HEK293 (cell line): Measurements from ENCODE around the gene AGR2.

Experiments used
- CTCF ChIA-PET: fragments of 350-600 bp; formaldehyde crosslinking; extraction: SDS; loops from one replicate; lab custom pipeline; 2021; ENCODE audit warnings: antibody characterized with exemption; lab: Yijun Ruan, JAX
- POLR2A ChIA-PET: fragments of 300-600 bp; formaldehyde crosslinking; extraction: SDS; loops from one replicate; lab custom pipeline; 2020; ENCODE audit warnings: antibody characterized with exemption, inconsistent platforms; lab: Yijun Ruan, JAX
- H3K27ac ChIP-seq: fragments of 200-500 bp; sonication (Bioruptor generic); 2 replicates; pipeline ENCODE4 v1.5.1; 2014; ENCODE audit warnings: low read depth, low read length, control low read depth, inconsistent platforms; ENCODE audit errors: extremely low read depth
- H3K36me3 ChIP-seq, 2 experiments: fragments of 200-500 bp in 1 of 2; sonication (Bioruptor generic) in 1 of 2; 1 replicate in 1 of 2; 2 replicates in 1 of 2; pipeline ENCODE4 v1.5.1; 2014 to 2017; ENCODE audit warnings: inconsistent platforms in 2 of 2, low read length in 2 of 2; ENCODE audit not compliant: control insufficient read depth in 2 of 2, insufficient read depth in 1 of 2
- H3K4me1 ChIP-seq: fragments of 200-500 bp; sonication (Bioruptor generic); 2 replicates; pipeline ENCODE4 v1.5.1; 2014; ENCODE audit warnings: mild to moderate bottlenecking, low read length, inconsistent platforms; ENCODE audit not compliant: control insufficient read depth, insufficient read depth
- H3K4me3 ChIP-seq: 2 replicates; pipeline ENCODE4 v1.5.1; 2011; ENCODE audit warnings: low read depth, mild to moderate bottlenecking, control low read depth, low read length, moderate library complexity
- H3K9me3 ChIP-seq: fragments of 200-500 bp; sonication (Bioruptor generic); 2 replicates; pipeline ENCODE4 v1.5.1; 2014; ENCODE audit warnings: low read depth, low read length, inconsistent platforms; ENCODE audit not compliant: control insufficient read depth, insufficient read depth
- SALL2 ChIP-seq: fragments of 450-650 bp; formaldehyde crosslinking; IDR thresholded peaks from 2 replicates; pipeline ENCODE4 v1.5.0; 2017; ENCODE audit warnings: missing biosample characterization, mild to moderate bottlenecking, missing genetic modification characterization, borderline replicate concordance
- TRIM28 ChIP-seq: IDR thresholded peaks from 2 replicates; pipeline ENCODE4 v1.6.1; 2011; ENCODE audit warnings: low read length, control low read depth, borderline replicate concordance
- ZBTB10 ChIP-seq: fragments of 450-650 bp; formaldehyde crosslinking; IDR thresholded peaks from 2 replicates; pipeline ENCODE4 v1.5.1; 2016; ENCODE audit warnings: missing biosample characterization, missing genetic modification characterization
- ZBTB20 ChIP-seq: fragments of 450-650 bp; formaldehyde crosslinking; IDR thresholded peaks from 2 replicates; pipeline ENCODE4 v1.5.1; 2016; ENCODE audit warnings: missing biosample characterization, missing genetic modification characterization
- ZBTB26 ChIP-seq: fragments of 450-650 bp; formaldehyde crosslinking; optimal IDR thresholded peaks from 2 replicates; pipeline ENCODE3; 2016; ENCODE audit warnings: missing biosample characterization, mild to moderate bottlenecking, missing genetic modification characterization
- ZFP37 ChIP-seq: fragments of 450-650 bp; formaldehyde crosslinking; IDR thresholded peaks from 2 replicates; pipeline ENCODE4 v1.5.1; 2016; ENCODE audit warnings: missing biosample characterization, missing genetic modification characterization
- ZFP69B ChIP-seq: fragments of 450-650 bp; formaldehyde crosslinking; IDR thresholded peaks from 2 replicates; pipeline ENCODE4 v1.5.1; 2016; ENCODE audit warnings: missing biosample characterization, missing genetic modification characterization
- ZNF10 ChIP-seq: fragments of 450-650 bp; formaldehyde crosslinking; IDR thresholded peaks from 2 replicates; pipeline ENCODE4 v1.5.1; 2017; ENCODE audit warnings: missing biosample characterization, missing genetic modification characterization
- ZNF121 ChIP-seq: fragments of 450-650 bp; formaldehyde crosslinking; IDR thresholded peaks from 2 replicates; pipeline ENCODE4 v1.5.1; 2016; ENCODE audit warnings: missing biosample characterization, missing genetic modification characterization
- ZNF146 ChIP-seq: fragments of 450-650 bp; formaldehyde crosslinking; IDR thresholded peaks from 2 replicates; pipeline ENCODE4 v1.5.1; 2016; ENCODE audit warnings: missing biosample characterization, missing genetic modification characterization
- ZNF18 ChIP-seq: fragments of 450-650 bp; formaldehyde crosslinking; IDR thresholded peaks from 2 replicates; pipeline ENCODE4 v1.5.1; 2016; ENCODE audit warnings: missing biosample characterization, missing genetic modification characterization
- ZNF211 ChIP-seq: fragments of 450-650 bp; formaldehyde crosslinking; IDR thresholded peaks from 2 replicates; pipeline ENCODE4 v1.5.1; 2016; ENCODE audit warnings: low read depth, missing biosample characterization, missing genetic modification characterization
- ZNF23 ChIP-seq: fragments of 450-650 bp; formaldehyde crosslinking; IDR thresholded peaks from 2 replicates; pipeline ENCODE4 v1.5.1; 2016; ENCODE audit warnings: missing biosample characterization, missing genetic modification characterization, borderline replicate concordance
- ZNF302 ChIP-seq: fragments of 450-650 bp; formaldehyde crosslinking; IDR thresholded peaks from 2 replicates; pipeline ENCODE4 v1.5.1; 2016; ENCODE audit warnings: missing biosample characterization, missing genetic modification characterization, low read depth
- ZNF335 ChIP-seq: fragments of 450-650 bp; formaldehyde crosslinking; conservative IDR thresholded peaks from 2 replicates; pipeline ENCODE4 v1.5.1; 2016; ENCODE audit warnings: missing biosample characterization, missing genetic modification characterization
- ZNF391 ChIP-seq: fragments of 450-650 bp; formaldehyde crosslinking; IDR thresholded peaks from 2 replicates; pipeline ENCODE4 v1.5.1; 2016; ENCODE audit warnings: low read depth, missing biosample characterization, missing genetic modification characterization, borderline replicate concordance
- ZNF514 ChIP-seq: fragments of 450-650 bp; formaldehyde crosslinking; IDR thresholded peaks from 2 replicates; pipeline ENCODE4 v1.5.1; 2016; ENCODE audit warnings: missing biosample characterization, missing genetic modification characterization
- ZNF600 ChIP-seq: fragments of 450-650 bp; formaldehyde crosslinking; IDR thresholded peaks from 2 replicates; pipeline ENCODE4 v1.5.1; 2016; ENCODE audit warnings: missing biosample characterization, missing genetic modification characterization
- ZNF621 ChIP-seq: fragments of 450-650 bp; formaldehyde crosslinking; IDR thresholded peaks from 2 replicates; pipeline ENCODE4 v1.5.1; 2017; ENCODE audit warnings: missing biosample characterization, missing genetic modification characterization
- ZNF626 ChIP-seq: fragments of 450-650 bp; sonication (Bioruptor Pico); formaldehyde crosslinking; IDR thresholded peaks from 2 replicates; pipeline ENCODE4 v1.5.1; 2018; ENCODE audit warnings: missing biosample characterization, missing genetic modification characterization, inconsistent platforms
- ZNF76 ChIP-seq: fragments of 450-650 bp; formaldehyde crosslinking; IDR thresholded peaks from 2 replicates; pipeline ENCODE4; 2016; ENCODE audit warnings: low read depth, missing biosample characterization, missing genetic modification characterization, borderline replicate concordance
- ZNF776 ChIP-seq: fragments of 450-650 bp; formaldehyde crosslinking; IDR thresholded peaks from 2 replicates; pipeline ENCODE4 v1.5.0; 2017; ENCODE audit warnings: missing biosample characterization, missing genetic modification characterization, borderline replicate concordance
- ZNF785 ChIP-seq: fragments of 450-650 bp; formaldehyde crosslinking; IDR thresholded peaks from 2 replicates; pipeline ENCODE4 v1.5.1; 2016; ENCODE audit warnings: missing biosample characterization, missing genetic modification characterization
- ZNF791 ChIP-seq: fragments of 450-650 bp; formaldehyde crosslinking; IDR thresholded peaks from 2 replicates; pipeline ENCODE4 v1.5.1; 2016; ENCODE audit warnings: missing biosample characterization, missing genetic modification characterization
- ZNF830 ChIP-seq: fragments of 450-650 bp; IDR thresholded peaks from 2 replicates; pipeline ENCODE4 v1.5.0; 2018; ENCODE audit warnings: missing biosample characterization, missing genetic modification characterization, low read depth, mild to moderate bottlenecking, moderate library complexity
- ZSCAN4 ChIP-seq: fragments of 450-650 bp; formaldehyde crosslinking; IDR thresholded peaks from 2 replicates; pipeline ENCODE4 v1.5.1; 2017; ENCODE audit warnings: missing biosample characterization, missing genetic modification characterization

The AGR2 gene

GRCh38 chr7:16822029-16822428 is 17.2 kb upstream of the AGR2 start (continued):
- TF ChIP-seq ZNF514 (tag by site-specific recombination), result no peak
- TF ChIP-seq, all 188 proteins: peak for 0

GRCh38 chr7:16818732-16819131 is 13.9 kb upstream of the AGR2 start:
- H3K9me3 ChIP-seq, result no peaks in the 10 kb centered on the region
- TF ChIP-seq ZNF335 (tag by site-specific recombination) (no peak), ZBTB10 (tag by site-specific recombination) (no peak), ZNF621 (tag by site-specific recombination) (no peak), ZNF121 (tag by site-specific recombination) (no peak), ZFP37 (tag by site-specific recombination) (no peak), ZNF830 (tag by site-specific recombination) (no peak), ZBTB20 (tag by site-specific recombination) (no peak), ZNF785 (tag by site-specific recombination) (no peak), ZBTB26 (tag by site-specific recombination) (no peak), ZNF76 (tag by site-specific recombination) (no peak), ZNF146 (no peak), ZNF18 (tag by site-specific recombination) (no peak), TRIM28 (no peak), ZNF302 (no peak), SALL2 (tag by site-specific recombination) (no peak), ZNF626 (tag by site-specific recombination) (no peak), ZNF391 (no peak), ZNF776 (tag by site-specific recombination) (no peak), ZNF23 (no peak)
- TF ChIP-seq, all 188 proteins: peak for 0
- ChIA-PET POLR2A (no interaction called here), CTCF (interaction anchor here (0.9 kb wide), 1 partner anchor 18 kb away, joined by 7 read pairs; no protein-coding TSS in a partner anchor)
- H3K4me3 ChIP-seq, result no peak overlapping the region
- no peaks in the 10 kb centered on the region for H3K4me1 ChIP-seq
- H3K27ac ChIP-seq, result no peak overlapping the region
- H3K36me3 ChIP-seq, result no peaks in the 10 kb centered on the region

- no peak overlapping the region for H3K4me3 ChIP-seq
- no peaks in the 10 kb centered on the region for H3K36me3 ChIP-seq
- no peaks in the 10 kb centered on the region for H3K9me3 ChIP-seq
- CTCF ChIA-PET, result interaction anchor here (0.6 kb wide), 3 partner anchors 41 to 707 kb away, joined by 3 read pairs; no protein-coding TSS in a partner anchor
- H3K27ac ChIP-seq, result no peak overlapping the region
- POLR2A ChIA-PET, result no interaction called here
- no peak for TF ChIP-seq ZNF10 (tag by site-specific recombination)
- peak; percentile 33; the same call in 1 of the 2 replicates for TF ChIP-seq ZSCAN4 (tag by site-specific recombination)
- no peak for TF ChIP-seq ZNF600 (tag by site-specific recombination)
- no peak for TF ChIP-seq ZNF211
- no peak for TF ChIP-seq ZNF791
- TF ChIP-seq ZFP69B (tag by site-specific recombination), result no peak
- no peaks in the 10 kb centered on the region for H3K4me1 ChIP-seq
Measured at GRCh38 chr7:16817536-16817935, 12.7 kb upstream of the AGR2 start.
